ENCODE measurements around the gene C10orf90.

- TF ChIP-seq CTCF (IDR thresholded peaks at IDR 0.05) (no peak), POLR2AphosphoS5 (IDR thresholded peaks at IDR 0.05) (no peak)
These were observed 19.0 kb upstream of the C10orf90 start for GRCh38 chr10:126689461-126689994.
